ENCODE measurements around the gene CD40.
A peak's percentile ranks its signal among the peaks of the same experiment; 100 is the strongest.

CD40 gene

GRCh38 chr20:46148313-46149208 lies 30.4 kb downstream of the CD40 start:
- H3K27me3 ChIP-seq (replicated peaks; ENCODE audit: control insufficient read depth, insufficient read depth, low read length) = no peaks in the 10 kb centered on the region; the same call in 1 of the 2 replicates
- no peak for DNase-seq (ENCODE audit: extremely low read depth, insufficient read length)
- TF ChIP-seq, protein P1, sequence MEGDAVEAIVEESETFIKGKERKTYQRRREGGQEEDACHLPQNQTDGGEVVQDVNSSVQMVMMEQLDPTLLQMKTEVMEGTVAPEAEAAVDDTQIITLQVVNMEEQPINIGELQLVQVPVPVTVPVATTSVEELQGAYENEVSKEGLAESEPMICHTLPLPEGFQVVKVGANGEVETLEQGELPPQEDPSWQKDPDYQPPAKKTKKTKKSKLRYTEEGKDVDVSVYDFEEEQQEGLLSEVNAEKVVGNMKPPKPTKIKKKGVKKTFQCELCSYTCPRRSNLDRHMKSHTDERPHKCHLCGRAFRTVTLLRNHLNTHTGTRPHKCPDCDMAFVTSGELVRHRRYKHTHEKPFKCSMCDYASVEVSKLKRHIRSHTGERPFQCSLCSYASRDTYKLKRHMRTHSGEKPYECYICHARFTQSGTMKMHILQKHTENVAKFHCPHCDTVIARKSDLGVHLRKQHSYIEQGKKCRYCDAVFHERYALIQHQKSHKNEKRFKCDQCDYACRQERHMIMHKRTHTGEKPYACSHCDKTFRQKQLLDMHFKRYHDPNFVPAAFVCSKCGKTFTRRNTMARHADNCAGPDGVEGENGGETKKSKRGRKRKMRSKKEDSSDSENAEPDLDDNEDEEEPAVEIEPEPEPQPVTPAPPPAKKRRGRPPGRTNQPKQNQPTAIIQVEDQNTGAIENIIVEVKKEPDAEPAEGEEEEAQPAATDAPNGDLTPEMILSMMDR (IDR thresholded peaks at IDR 0.05; ENCODE audit: insufficient read depth, low read length, poor library complexity, severe bottlenecking) = no peak
- no peaks in the 10 kb centered on the region for H3K36me3 ChIP-seq (ENCODE audit: control insufficient read depth, insufficient read depth, low read length)
- no peak overlapping the region for H3K4me3 ChIP-seq (replicated peaks; ENCODE audit: low read depth, low read length)

DNA sequence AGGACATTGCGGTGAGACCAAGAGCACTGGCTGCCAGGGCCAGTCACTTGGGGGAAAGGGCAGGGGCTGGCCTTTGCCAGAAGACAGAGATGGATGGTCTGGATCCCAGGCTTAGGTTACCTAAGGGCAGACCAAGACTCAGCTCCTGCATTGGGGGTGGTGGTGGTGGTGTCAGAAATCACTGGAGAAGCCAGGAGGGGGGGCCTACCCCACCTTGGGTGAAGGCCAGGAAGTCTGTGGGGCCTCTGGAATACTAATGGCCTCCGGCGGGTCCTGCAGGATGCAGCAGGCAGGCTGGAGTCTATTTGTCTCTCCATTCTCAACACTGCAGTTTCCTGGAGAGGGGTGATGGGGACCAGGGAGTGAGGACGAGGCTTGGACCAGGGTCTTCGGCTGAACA lies 32.8 kb downstream of the CD40 start:
- TF ChIP-seq, protein P1 (IDR thresholded peaks at IDR 0.05; ENCODE audit: insufficient read depth, low read length, poor library complexity, severe bottlenecking) = no peak
- Histone ChIP-seq H3K36me3 (ENCODE audit: control insufficient read depth, insufficient read depth, low read length) (no peaks in the 10 kb centered on the region), H3K4me3 (replicated peaks; ENCODE audit: low read depth, low read length) (no peak overlapping the region), H3K27me3 (replicated peaks; ENCODE audit: control insufficient read depth, insufficient read depth, low read length) (no peaks in the 10 kb centered on the region; the same call in none of the 2 replicates)
- no peak for DNase-seq (ENCODE audit: extremely low read depth, insufficient read length)

DNA sequence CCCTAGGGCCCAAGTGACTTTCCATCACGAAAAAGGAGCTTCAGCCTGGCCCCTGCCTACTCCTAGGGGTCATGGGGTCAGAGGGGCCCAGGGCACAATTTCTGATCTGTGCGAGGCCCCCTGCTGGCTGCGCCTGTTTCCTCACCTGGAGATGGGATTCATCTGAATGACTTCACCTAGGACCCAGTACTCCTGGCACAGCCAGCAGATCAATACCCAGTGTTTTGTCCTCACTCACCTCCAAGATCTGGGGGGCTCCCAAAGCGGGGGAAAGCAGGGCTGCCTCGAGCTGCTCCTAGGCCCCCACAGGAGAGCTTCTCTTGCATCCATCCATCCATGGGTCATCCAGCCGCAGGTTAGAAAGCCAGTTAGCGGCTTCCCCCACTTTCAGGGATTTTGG lies 33.8 kb downstream of the CD40 start:
- no peaks in the 10 kb centered on the region; the same call in none of the 2 replicates for H3K27me3 ChIP-seq (replicated peaks; ENCODE audit: control insufficient read depth, insufficient read depth, low read length)
- TF ChIP-seq, protein P1 (IDR thresholded peaks at IDR 0.05; ENCODE audit: insufficient read depth, low read length, poor library complexity, severe bottlenecking) = peak; percentile 68
- H3K4me3 ChIP-seq (replicated peaks; ENCODE audit: low read depth, low read length) = no peak overlapping the region
- no peak for DNase-seq (ENCODE audit: extremely low read depth, insufficient read length)
- H3K36me3 ChIP-seq (ENCODE audit: control insufficient read depth, insufficient read depth, low read length) = no peaks in the 10 kb centered on the region

GRCh38 chr20:46152824-46153586 lies 34.9 kb downstream of the CD40 start:
- no peaks in the 10 kb centered on the region; the same call in none of the 2 replicates for H3K27me3 ChIP-seq (replicated peaks; ENCODE audit: control insufficient read depth, insufficient read depth, low read length)

DNA sequence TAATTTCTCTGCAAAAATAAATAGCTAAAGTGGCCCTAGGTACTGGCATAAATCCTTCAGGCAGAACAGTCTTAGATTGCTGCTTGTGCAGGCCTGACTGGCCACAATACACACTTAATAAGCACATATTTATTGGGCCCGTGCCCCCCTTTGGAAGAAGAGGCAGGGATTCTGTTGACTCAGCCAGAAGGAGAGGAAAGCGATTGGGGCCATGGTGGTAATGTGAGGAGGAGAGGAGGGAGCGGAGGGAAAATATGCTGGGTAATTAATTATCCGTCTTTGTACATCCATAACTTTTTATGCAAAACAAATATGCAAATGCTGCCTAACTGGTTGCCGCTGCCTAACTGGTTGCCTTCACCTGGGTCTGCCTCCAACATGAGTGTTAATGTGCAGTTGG lies 36.2 kb downstream of the CD40 start:
- TF ChIP-seq, protein P1 (IDR thresholded peaks at IDR 0.05; ENCODE audit: insufficient read depth, low read length, poor library complexity, severe bottlenecking) = no peak
- no peak overlapping the region for H3K4me3 ChIP-seq (replicated peaks; ENCODE audit: low read depth, low read length)
- DNase-seq (ENCODE audit: extremely low read depth, insufficient read length) = no peak
- no peaks in the 10 kb centered on the region; the same call in none of the 2 replicates for H3K27me3 ChIP-seq (replicated peaks; ENCODE audit: control insufficient read depth, insufficient read depth, low read length)
- no peaks in the 10 kb centered on the region for H3K36me3 ChIP-seq (ENCODE audit: control insufficient read depth, insufficient read depth, low read length)

More at GRCh38 chr20:46152824-46153586, 34.9 kb downstream of the CD40 start:
- H3K36me3 ChIP-seq (ENCODE audit: control insufficient read depth, insufficient read depth, low read length) = no peaks in the 10 kb centered on the region
- H3K4me3 ChIP-seq (replicated peaks; ENCODE audit: low read depth, low read length) = no peak overlapping the region
- TF ChIP-seq, protein P1 (IDR thresholded peaks at IDR 0.05; ENCODE audit: insufficient read depth, low read length, poor library complexity, severe bottlenecking) = no peak
- no peak for DNase-seq (ENCODE audit: extremely low read depth, insufficient read length)
